NT2/D1 (cell line): ENCODE results near the gene FAM78B.

Experiments
- YY1 ChIP-seq: IDR thresholded peaks from 2 replicates; pipeline ENCODE4 v1.6.1; 2011; ENCODE audit not compliant: insufficient read length, insufficient read depth
- ZNF274 ChIP-seq: IDR thresholded peaks from 2 replicates; pipeline ENCODE4 v1.6.1; 2011; ENCODE audit warnings: mild to moderate bottlenecking, low read depth, low read length

GRCh38 chr1:166133857-166134256 is 32.9 kb downstream of the FAM78B start:
- no peak for TF ChIP-seq YY1
- TF ChIP-seq ZNF274: no peak
